HepG2 (cell line): ENCODE data around the gene LEAP2. TPM values are rescaled to one million over a fixed set of nuclear protein-coding genes. Genes with fewer than 3 reads are reported as not detected.

Experiments
- CREM ChIP-seq, 2 experiments: sonication (generic) in 1 of 2; formaldehyde crosslinking in 1 of 2; IDR thresholded peaks; 2 replicates each; pipeline versions ENCODE4 v1.4.0 to v1.6.1; 2016 to 2020; ENCODE audit warnings: antibody characterized with exemption in 1 of 2, mild to moderate bottlenecking in 1 of 2, missing genetic modification reagents in 1 of 2
- CSRNP1 ChIP-seq: sonication (generic); formaldehyde crosslinking; IDR thresholded peaks from 2 replicates; pipeline ENCODE4 v1.8.1; 2023; ENCODE audit warnings: mild to moderate bottlenecking, missing genetic modification reagents
- DBP ChIP-seq: sonication (generic); formaldehyde crosslinking; IDR thresholded peaks from 2 replicates; pipeline ENCODE4 v1.4.0; 2020; ENCODE audit warnings: missing genetic modification reagents; ENCODE audit errors: not compliant biosample characterization
- DMTF1 ChIP-seq: sonication (generic); formaldehyde crosslinking; IDR thresholded peaks from 2 replicates; pipeline ENCODE4 v1.4.0; 2020; ENCODE audit warnings: mild to moderate bottlenecking, missing genetic modification reagents
- GPBP1L1 ChIP-seq: sonication (generic); formaldehyde crosslinking; IDR thresholded peaks from 2 replicates; pipeline ENCODE4 v1.5.0; 2020; ENCODE audit warnings: mild to moderate bottlenecking, missing genetic modification reagents
- MXD4 ChIP-seq: IDR thresholded peaks from 2 replicates; pipeline ENCODE4 v1.6.1; 2016; ENCODE audit warnings: mild to moderate bottlenecking, missing biosample characterization, missing genetic modification reagents
- TBX2 ChIP-seq: sonication (generic); formaldehyde crosslinking; IDR thresholded peaks from 2 replicates; pipeline ENCODE4 v1.5.0; 2020; ENCODE audit warnings: missing genetic modification reagents, mild to moderate bottlenecking, borderline replicate concordance
- YEATS4 ChIP-seq: sonication (generic); formaldehyde crosslinking; IDR thresholded peaks from 2 replicates; pipeline ENCODE4 v1.4.0; 2020; ENCODE audit warnings: missing genetic modification reagents, borderline replicate concordance
- ZNF205 ChIP-seq: IDR thresholded peaks from 2 replicates; pipeline ENCODE4 v1.6.1; 2018; ENCODE audit warnings: missing biosample characterization, missing genetic modification reagents
- ZNF318 ChIP-seq: sonication (generic); formaldehyde crosslinking; IDR thresholded peaks from 2 replicates; pipeline ENCODE4 v1.4.0; 2020; ENCODE audit warnings: mild to moderate bottlenecking, missing genetic modification reagents
- ZNF460 ChIP-seq: sonication (generic); formaldehyde crosslinking; IDR thresholded peaks from 2 replicates; pipeline ENCODE4 v1.5.1; 2020; ENCODE audit warnings: missing genetic modification reagents, mild to moderate bottlenecking, borderline replicate concordance
- ZNF552 ChIP-seq: sonication (generic); formaldehyde crosslinking; IDR thresholded peaks from 2 replicates; pipeline ENCODE4 v1.9.0; 2022; ENCODE audit warnings: missing genetic modification reagents, mild to moderate bottlenecking, borderline replicate concordance
- polyA plus RNA-seq, 8 experiments: library from polyadenylated mRNA; depleted of rRNA in 3 of 8; stranded (reverse) in 7 of 8; unstranded in 1 of 8; fragments of >200 nt; fragmentation: Illumina TruSeq in 4 of 8; extraction: Trizol in 4 of 8; gene quantifications; 2 replicates each; pipeline versions ENCODE4 v1.2.1 to v1.2.3, GENCODE V29; 2011 to 2016; ENCODE audit warnings: low read depth in 4 of 8, missing spikeins in 1 of 8, mixed read lengths in 1 of 8; ENCODE audit not compliant: insufficient read depth in 1 of 8
- total RNA-seq, 5 experiments: library from RNA; depleted of rRNA; stranded (reverse); fragments of >200 nt; fragmentation: Illumina TruSeq; extraction: Trizol; gene quantifications; 2 replicates each; pipeline ENCODE4 v1.2.3, GENCODE V29; 2016; ENCODE audit warnings: low read depth in 1 of 5

The LEAP2 gene
- total and polyA plus RNA-seq, 2 of the 13 experiments (the other 11 are each of a cell fraction or from before 2014, with no cell fraction given), result 23.9 to 51.9 TPM

GRCh38 chr5:132873119-132873929 is at the start of gene LEAP2 (continued):
- no peak; the same call in 1 of the 2 replicates for TF ChIP-seq ZNF318 (CRISPR knock-in tag)
- TF ChIP-seq TBX2 (CRISPR knock-in tag), result peak; percentile 78; the same call in 1 of the 2 replicates
- TF ChIP-seq GPBP1L1 (CRISPR knock-in tag), result no peak
- peak; percentile 34 for TF ChIP-seq DBP (CRISPR knock-in tag)
- TF ChIP-seq ZNF205 (CRISPR knock-in tag), result no peak; the same call in 1 of the 2 replicates
- peak; percentile 83 for TF ChIP-seq CREM (IDR thresholded peaks at IDR 0.05)
- TF ChIP-seq CREM (CRISPR knock-in tag; IDR thresholded peaks at IDR 0.05), result no peak
- 0 out of 2 replicates have a peak, but pooled peaks have one; percentile 19 for TF ChIP-seq CSRNP1 (CRISPR knock-in tag)
- peak; percentile 77; the same call in 1 of the 2 replicates for TF ChIP-seq MXD4 (CRISPR knock-in tag)
- peak; percentile 35; the same call in 1 of the 2 replicates for TF ChIP-seq YEATS4 (CRISPR knock-in tag)
- no peak for TF ChIP-seq ZNF552 (CRISPR knock-in tag)
- no peak for TF ChIP-seq ZNF460
- no peak for TF ChIP-seq DMTF1 (CRISPR knock-in tag)
